ENCODE measurements around the gene KRTAP10-6. TPM values are rescaled to one million over a fixed set of nuclear protein-coding genes. Genes with fewer than 3 reads are reported as not detected.
A peak's percentile ranks its signal among the peaks of the same experiment; 100 is the strongest.
"Not testable (repeated sequence)": the region's sequence is repeated elsewhere in the genome, so short reads cannot be mapped to it uniquely, and the experiment has no call there.

KRTAP10-6 gene
- total RNA-seq, 2 donors from 2014 or later, result not detected

DNA sequence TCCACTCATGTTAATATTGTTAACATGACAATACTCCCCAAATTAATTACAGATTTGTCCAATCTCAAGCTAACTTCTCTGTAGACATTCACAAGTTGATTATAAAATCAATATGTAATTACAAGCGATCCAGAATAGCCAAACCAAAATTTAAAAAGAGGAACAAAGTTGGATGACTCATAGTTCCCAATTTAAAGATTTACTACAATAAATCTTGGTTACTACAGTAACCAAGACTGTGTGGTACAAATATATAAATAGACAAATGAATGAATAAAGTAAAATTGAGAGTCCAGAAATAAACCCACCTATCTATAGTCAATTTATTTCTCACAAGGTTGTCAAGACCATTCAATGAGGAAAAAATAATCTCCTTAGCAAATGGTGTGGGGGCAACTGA is 25.9 kb downstream of the KRTAP10-6 start:
- Mint-ChIP-seq H3K36me3 (ENCODE audit: low read depth) (no peaks in the 10 kb centered on the region), H3K27me3 (peaks cover 8% of the 10 kb centered on the region), H3K4me1 (peaks cover 7% of the 10 kb centered on the region), H3K27ac (no peak overlapping the region), H3K4me3 (no peak overlapping the region)
- ATAC-seq (no peak), DNase-seq (no peak)
- H3K9me3 ChIP-seq (ENCODE audit: control insufficient read depth, low read length, poor library complexity, severe bottlenecking), result no peaks in the 10 kb centered on the region

- H3K27ac Mint-ChIP-seq, result peak overlapping the region; percentile 48
- peaks cover 7% of the 10 kb centered on the region for H3K4me1 Mint-ChIP-seq
- H3K4me3 Mint-ChIP-seq, result peak overlapping the region; percentile 31
- DNase-seq (no peak), ATAC-seq (no peak)
- H3K27me3 Mint-ChIP-seq, result peaks cover 8% of the 10 kb centered on the region
- no peaks in the 10 kb centered on the region for H3K9me3 ChIP-seq (ENCODE audit: control insufficient read depth, low read length, poor library complexity, severe bottlenecking)
- H3K36me3 Mint-ChIP-seq (ENCODE audit: low read depth), result no peaks in the 10 kb centered on the region
Measured at GRCh38 chr21:44564886-44565598, 27.3 kb downstream of the KRTAP10-6 start.

GRCh38 chr21:44564099-44564498 is 28.2 kb downstream of the KRTAP10-6 start:
- no peak overlapping the region for H3K27ac Mint-ChIP-seq
- no peaks in the 10 kb centered on the region for H3K36me3 Mint-ChIP-seq (ENCODE audit: low read depth)
- H3K4me3 Mint-ChIP-seq, result no peak overlapping the region

GRCh38 chr21:44558695-44559094 is 33.6 kb downstream of the KRTAP10-6 start, which contains the start of gene KRTAP10-3:
KRTAP10-3 (minus strand) TSS chr21:44558795; CDS start chr21:44558715, 80 bp downstream.
- Mint-ChIP-seq H3K36me3 (ENCODE audit: low read depth) (no peaks in the 10 kb centered on the region), H3K27ac (no peak within 1 kb of the TSS), H3K4me3 (no peak within 1 kb of the TSS), H3K27me3 (no peaks in the 10 kb centered on the region), H3K4me1 (no peaks in the 10 kb centered on the region)
- ATAC-seq (no peak), DNase-seq (no peak)
- H3K9me3 ChIP-seq (ENCODE audit: control insufficient read depth, low read length, poor library complexity, severe bottlenecking), result no peaks in the 10 kb centered on the region

More at GRCh38 chr21:44564099-44564498, 28.2 kb downstream of the KRTAP10-6 start:
- ATAC-seq, result no peak
- Mint-ChIP-seq H3K4me1 (peaks cover 7% of the 10 kb centered on the region), H3K27me3 (peaks cover 6% of the 10 kb centered on the region)
- no peak for DNase-seq
- no peaks in the 10 kb centered on the region for H3K9me3 ChIP-seq (ENCODE audit: control insufficient read depth, low read length, poor library complexity, severe bottlenecking)

DNA sequence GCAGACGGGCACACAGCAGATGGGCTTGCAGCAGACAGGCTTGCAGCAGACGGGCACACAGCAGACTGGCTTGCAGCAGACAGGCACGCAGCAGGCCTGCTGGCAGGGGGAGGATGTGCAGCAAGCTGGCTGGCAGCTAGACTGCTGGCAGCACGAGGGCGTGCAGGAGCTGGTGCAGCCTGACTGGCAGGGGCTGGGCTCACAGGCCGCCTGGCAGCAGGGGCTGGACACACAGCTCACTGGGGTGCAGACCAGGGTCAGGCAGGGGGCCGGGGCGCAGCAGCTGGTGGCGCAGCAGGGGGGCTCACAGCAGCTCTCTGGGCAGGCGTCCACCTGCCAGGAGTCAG is 34.0 kb downstream of the KRTAP10-6 start:
- not testable (repeated sequence) for H3K4me1 Mint-ChIP-seq; ATAC-seq; H3K27ac Mint-ChIP-seq; H3K4me3 Mint-ChIP-seq; H3K27me3 Mint-ChIP-seq; H3K36me3 Mint-ChIP-seq (ENCODE audit: low read depth); DNase-seq; H3K9me3 ChIP-seq (ENCODE audit: control insufficient read depth, low read length, poor library complexity, severe bottlenecking)

DNA sequence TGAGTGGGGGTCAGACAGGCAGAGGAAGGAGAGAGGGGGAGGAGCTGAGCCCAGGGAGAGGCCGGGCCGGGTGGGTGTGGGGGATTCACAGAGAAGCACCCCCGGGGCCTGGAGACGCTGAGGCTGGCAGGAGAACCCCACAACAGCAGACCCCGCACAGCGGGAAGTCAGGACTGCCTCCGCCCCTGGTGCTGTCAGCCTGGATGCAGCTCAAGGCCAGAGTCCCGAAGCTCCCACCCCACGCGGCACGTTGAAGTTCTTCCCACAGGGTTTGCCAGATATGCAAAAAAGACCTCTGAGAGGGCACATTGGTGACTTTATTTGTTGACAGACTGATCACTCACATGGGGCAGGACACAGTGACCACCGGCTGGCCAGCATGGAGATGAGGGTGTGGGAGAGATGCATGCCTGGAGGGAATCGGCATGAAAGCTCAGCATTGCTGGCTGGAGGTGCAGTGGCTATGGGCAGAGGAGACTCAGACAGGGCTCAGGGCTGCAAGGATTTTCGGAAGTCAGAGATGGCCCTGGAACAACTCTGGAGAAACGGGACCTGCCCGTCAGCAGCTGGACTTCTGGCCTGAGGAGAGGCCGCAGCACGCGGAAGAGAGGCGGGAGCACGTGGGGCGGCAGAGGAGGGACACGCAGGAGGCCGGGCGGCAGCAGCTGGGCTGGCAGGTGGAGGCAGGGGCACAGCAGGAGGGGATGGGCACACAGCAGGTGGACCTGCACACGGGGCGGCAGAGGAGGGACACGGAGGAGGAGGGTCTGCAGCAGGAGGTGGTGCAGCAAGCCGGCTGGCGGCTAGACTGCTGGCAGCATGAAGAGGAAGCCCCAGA is 34.6 kb downstream of the KRTAP10-6 start:
- no peaks in the 10 kb centered on the region for H3K27me3 Mint-ChIP-seq
- ATAC-seq, result no peak
- no peak for DNase-seq
- no peaks in the 10 kb centered on the region for H3K4me1 Mint-ChIP-seq
- no peak overlapping the region for H3K4me3 Mint-ChIP-seq
- no peak overlapping the region for H3K27ac Mint-ChIP-seq
- no peaks in the 10 kb centered on the region for H3K9me3 ChIP-seq (ENCODE audit: control insufficient read depth, low read length, poor library complexity, severe bottlenecking)
- H3K36me3 Mint-ChIP-seq (ENCODE audit: low read depth), result no peaks in the 10 kb centered on the region

GRCh38 chr21:44556879-44557278 is 35.4 kb downstream of the KRTAP10-6 start:
- Mint-ChIP-seq H3K27me3 (no peaks in the 10 kb centered on the region), H3K27ac (no peak overlapping the region), H3K4me3 (no peak overlapping the region), H3K4me1 (no peaks in the 10 kb centered on the region), H3K36me3 (ENCODE audit: low read depth) (no peaks in the 10 kb centered on the region)
- DNase-seq, result no peak
- H3K9me3 ChIP-seq (ENCODE audit: control insufficient read depth, low read length, poor library complexity, severe bottlenecking), result no peaks in the 10 kb centered on the region
- ATAC-seq, result no peak

DNA sequence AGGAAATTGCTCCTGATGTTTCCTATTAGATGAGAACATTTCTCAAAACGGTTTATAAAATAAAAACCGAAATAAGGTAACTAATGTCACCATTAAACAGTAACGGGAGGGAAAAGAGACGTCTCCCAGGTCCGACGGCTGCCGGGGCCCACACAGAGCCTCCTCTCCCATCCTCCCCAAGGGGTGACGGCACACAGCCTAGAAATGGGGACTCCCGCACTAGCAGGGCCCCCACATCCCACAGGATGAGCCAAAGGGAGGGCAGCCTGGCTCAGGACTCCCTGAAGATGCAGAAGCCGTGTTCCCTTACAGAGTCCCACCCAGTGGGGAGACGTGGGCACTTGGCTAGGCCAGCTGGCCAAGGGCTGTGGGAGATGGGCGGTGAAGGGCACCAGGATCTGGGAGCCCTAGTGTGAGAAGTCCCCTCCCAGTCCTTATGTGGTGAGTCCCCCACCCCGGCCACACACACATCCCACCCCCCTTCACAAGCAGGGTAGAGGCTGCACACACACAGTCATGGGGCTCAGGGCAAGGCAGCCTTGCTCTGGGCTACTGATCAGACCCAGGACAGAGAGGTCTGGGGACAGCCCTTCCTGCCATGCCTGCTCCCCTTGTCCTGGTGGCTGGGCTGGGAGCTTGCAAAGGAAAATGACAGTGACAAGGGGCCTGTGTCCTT is 37.0 kb downstream of the KRTAP10-6 start:
- H3K9me3 ChIP-seq (ENCODE audit: control insufficient read depth, low read length, poor library complexity, severe bottlenecking), result no peaks in the 10 kb centered on the region
- Mint-ChIP-seq H3K27ac (no peak overlapping the region), H3K27me3 (no peaks in the 10 kb centered on the region), H3K4me3 (no peak overlapping the region), H3K4me1 (no peaks in the 10 kb centered on the region), H3K36me3 (ENCODE audit: low read depth) (peaks cover 2% of the 10 kb centered on the region)
- ATAC-seq (no peak), DNase-seq (no peak)

GRCh38 chr21:44552681-44553080 is 39.6 kb downstream of the KRTAP10-6 start:
- H3K9me3 ChIP-seq (ENCODE audit: control insufficient read depth, low read length, poor library complexity, severe bottlenecking), result no peaks in the 10 kb centered on the region
- Mint-ChIP-seq H3K4me3 (no peak overlapping the region), H3K4me1 (peaks cover 7% of the 10 kb centered on the region), H3K27ac (no peak overlapping the region), H3K27me3 (no peaks in the 10 kb centered on the region), H3K36me3 (ENCODE audit: low read depth) (peaks cover 3% of the 10 kb centered on the region)
- no peak for DNase-seq
- no peak for ATAC-seq

DNA sequence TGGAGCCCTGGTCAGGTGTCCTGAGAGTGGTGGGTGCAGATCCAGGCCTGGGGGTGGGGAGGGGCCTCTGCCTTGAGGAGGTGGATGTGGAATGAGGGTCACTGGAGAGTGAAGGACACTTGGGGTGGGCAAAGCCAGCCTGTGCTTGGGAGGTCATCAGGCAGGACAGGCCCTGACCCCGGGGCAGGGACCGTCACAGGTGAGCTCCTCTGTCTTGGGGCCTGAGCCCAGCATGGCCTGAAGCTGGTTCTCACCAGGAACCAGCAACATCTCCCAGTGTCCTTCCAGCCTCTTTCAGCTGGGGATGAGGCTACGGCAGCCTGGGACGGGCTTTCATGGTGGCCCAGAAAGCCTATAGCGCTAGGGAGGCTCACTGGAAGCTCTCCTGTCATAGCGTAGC is 40.2 kb downstream of the KRTAP10-6 start:
- Mint-ChIP-seq H3K27me3 (no peaks in the 10 kb centered on the region), H3K4me3 (no peak overlapping the region), H3K27ac (no peak overlapping the region), H3K36me3 (ENCODE audit: low read depth) (peaks cover 5% of the 10 kb centered on the region), H3K4me1 (peaks cover 11% of the 10 kb centered on the region)
- no peaks in the 10 kb centered on the region for H3K9me3 ChIP-seq (ENCODE audit: control insufficient read depth, low read length, poor library complexity, severe bottlenecking)
- DNase-seq (no peak), ATAC-seq (no peak)

DNA sequence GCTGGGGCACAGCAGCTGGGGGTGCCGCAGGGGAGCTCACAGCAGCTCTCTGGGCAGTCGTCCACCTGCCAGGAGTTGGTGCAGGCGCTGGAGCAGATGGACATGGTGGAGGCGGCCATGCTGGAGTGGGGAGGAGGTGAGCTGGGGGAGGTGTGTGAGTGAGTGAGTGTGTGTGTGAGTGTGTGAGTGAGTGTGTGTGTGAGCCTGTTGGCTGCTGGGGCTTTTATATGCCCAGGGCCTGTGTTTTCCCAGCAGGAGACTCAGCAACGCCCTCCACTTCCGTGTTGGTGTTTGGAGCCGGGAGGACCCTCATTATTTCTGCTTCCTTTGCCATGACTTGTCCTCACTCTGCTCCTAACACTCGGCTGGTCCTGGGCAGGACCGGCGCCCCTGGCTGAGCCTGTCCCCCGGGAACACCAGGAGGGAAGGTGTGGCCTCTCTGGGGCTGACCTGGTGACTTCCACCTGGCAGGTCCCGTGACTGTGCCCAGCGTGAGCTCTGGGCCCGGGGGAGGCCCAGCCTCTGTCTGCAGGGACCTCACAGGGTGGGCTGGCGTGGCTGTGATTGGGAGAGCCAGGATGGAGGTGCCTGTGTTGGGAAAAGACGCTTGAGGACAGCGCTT is 40.9 kb downstream of the KRTAP10-6 start, which contains the start of gene KRTAP10-2:
TSS of gene KRTAP10-2 (minus strand) at position 166 of the 622 bp plus-strand sequence. CDS start at position 119, 47 bp downstream.
- ATAC-seq (no peak), DNase-seq (no peak)
- Mint-ChIP-seq H3K27me3 (no peaks in the 10 kb centered on the region), H3K4me1 (peaks cover 11% of the 10 kb centered on the region), H3K27ac (no peak within 1 kb of the TSS), H3K4me3 (no peak within 1 kb of the TSS), H3K36me3 (ENCODE audit: low read depth) (peaks cover 5% of the 10 kb centered on the region)
- peaks cover 6% of the 10 kb centered on the region for H3K9me3 ChIP-seq (ENCODE audit: control insufficient read depth, low read length, poor library complexity, severe bottlenecking)

- H3K9me3 ChIP-seq (ENCODE audit: control insufficient read depth, low read length, poor library complexity, severe bottlenecking), result peaks cover 6% of the 10 kb centered on the region
- no peak for ATAC-seq
- no peak overlapping the region for H3K4me3 Mint-ChIP-seq
- peaks cover 5% of the 10 kb centered on the region for H3K36me3 Mint-ChIP-seq (ENCODE audit: low read depth)
- H3K4me1 Mint-ChIP-seq, result peaks cover 11% of the 10 kb centered on the region
- H3K27ac Mint-ChIP-seq, result no peak overlapping the region
- no peaks in the 10 kb centered on the region for H3K27me3 Mint-ChIP-seq
- no peak for DNase-seq
Measured at GRCh38 chr21:44550807-44551206, 41.5 kb downstream of the KRTAP10-6 start.

DNA sequence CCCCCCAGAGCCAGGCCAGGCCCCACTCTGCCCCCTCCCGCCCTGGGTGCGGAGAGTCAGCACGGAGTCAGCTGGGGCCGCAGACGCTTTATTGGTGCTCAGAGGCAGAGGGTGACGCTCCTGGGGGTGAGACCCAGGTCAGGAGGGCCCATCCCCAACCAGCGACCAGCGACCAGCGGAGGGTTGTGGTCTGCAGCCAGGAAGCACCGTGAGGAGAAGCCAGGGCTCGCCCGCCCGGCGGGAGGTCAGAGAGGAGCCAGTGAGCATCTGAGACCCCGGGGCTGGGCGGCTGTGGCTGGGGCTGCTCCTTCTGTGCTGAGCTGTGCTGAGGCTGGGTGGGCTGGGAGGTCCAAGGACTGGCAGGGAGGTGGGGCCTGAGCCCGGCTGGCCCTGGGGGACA is 42.0 kb downstream of the KRTAP10-6 start:
- not testable (repeated sequence) for DNase-seq; H3K36me3 Mint-ChIP-seq (ENCODE audit: low read depth); H3K9me3 ChIP-seq (ENCODE audit: control insufficient read depth, low read length, poor library complexity, severe bottlenecking); ATAC-seq; H3K27me3 Mint-ChIP-seq; H3K27ac Mint-ChIP-seq; H3K4me3 Mint-ChIP-seq
- peaks cover 11% of the 10 kb centered on the region for H3K4me1 Mint-ChIP-seq
